GM21528 (cell line): Measurements from ENCODE around the gene LMX1A.

ENCODE experiments used
- ATAC-seq: cut with Tn5 transposase; IDR thresholded peaks from one replicate; pipeline ENCODE4 v1.9.1; 2021; ENCODE audit warnings: mild to moderate bottlenecking, moderate library complexity; ENCODE audit not compliant: unreplicated experiment, low FRiP score

LMX1A gene

DNA sequence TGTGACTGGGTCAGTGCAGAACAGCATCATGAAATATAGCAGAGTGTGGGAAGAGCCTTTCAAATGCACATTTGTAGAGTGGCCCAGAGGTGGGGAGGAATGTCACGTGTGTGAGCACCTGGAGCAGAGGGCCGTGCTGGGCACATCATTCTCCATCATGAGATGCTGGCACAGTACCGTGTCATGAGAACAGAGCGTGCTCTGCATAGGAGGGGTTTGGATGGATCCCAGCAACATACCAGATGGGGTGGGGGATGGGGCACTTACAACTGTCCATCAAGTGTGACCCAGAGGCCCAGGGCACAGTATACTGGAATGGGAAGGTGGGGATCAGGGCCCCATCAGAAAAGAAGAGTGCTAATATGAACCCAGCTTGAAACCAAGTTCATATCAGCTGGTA, 182.0 kb downstream of the LMX1A start:
- no peak for ATAC-seq

DNA sequence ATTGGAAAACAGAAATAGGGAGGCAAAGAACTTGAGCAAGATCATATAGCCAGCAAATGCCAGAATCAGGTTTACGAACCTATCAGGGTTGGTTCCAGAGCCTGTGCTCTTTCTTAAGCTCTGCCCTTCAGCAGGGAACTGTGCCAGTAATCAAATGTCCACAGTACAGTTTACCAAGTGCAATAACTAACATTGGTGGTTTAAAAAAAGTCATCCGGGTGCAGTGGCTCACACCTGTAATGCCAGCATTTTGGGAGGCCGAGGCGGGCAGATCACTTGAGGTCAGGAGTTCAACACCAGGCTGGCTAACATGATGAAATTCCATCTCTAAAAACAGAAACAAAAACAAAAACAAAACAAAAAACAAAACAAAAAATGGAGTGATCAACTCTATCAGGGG, 182.7 kb downstream of the LMX1A start:
- ATAC-seq, result no peak

DNA sequence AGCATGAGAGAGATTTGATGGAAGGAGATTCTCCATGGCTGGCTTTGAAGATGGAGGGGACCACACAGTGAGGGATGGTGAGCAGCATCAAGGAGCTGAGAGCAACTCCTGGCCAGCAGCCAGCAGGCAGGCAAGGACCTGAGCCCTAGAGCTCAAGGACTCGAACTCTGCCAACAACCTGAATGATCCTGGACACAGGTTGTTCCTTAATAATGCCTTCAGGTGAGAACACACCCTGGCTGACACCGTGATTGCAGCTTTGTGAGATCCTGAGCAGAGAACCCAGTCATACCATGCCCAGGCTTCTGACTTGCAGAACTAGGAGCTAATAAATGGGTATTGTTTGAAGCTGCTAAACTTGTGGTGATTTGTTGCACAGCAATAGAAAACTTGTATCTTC, 183.1 kb downstream of the LMX1A start:
- ATAC-seq, result no peak

DNA sequence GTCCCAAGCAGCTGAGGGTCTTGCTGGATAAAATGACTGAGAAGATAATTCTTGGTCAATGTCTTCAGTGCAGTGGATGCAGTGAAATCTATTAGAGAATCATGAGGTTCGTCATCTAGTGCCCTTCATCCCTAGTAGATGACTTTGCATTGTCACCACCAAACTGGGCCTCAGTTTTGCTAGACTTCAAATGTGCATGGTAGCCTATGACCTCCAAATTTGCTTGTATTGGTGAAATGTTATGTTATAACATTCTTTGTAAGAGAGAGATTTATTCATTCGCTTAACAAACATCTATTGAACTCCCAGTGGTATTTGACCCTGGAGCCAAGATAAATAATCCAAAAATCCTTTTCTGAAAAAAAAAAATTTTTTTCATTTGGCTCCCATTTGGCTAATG, 183.8 kb downstream of the LMX1A start:
- no peak for ATAC-seq

DNA sequence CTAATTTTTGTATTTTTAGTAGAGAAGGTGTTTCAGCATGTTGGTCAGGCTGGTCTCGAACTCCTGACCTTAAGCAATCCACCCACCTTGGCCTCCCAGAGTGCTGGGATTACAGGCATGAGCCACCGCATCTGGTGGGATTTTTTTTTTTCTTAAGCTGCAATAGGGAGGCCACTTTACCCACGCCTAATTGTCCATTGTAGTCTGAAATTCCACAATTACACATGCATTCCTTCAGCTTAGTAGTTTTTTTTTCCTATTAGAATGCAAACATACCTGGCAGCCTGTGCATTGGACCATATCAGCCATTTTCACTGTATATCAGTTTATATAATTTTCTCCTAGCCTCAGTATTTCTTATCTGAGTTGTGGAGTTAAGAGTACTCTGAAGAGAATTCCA, 186.8 kb downstream of the LMX1A start:
- ATAC-seq, result no peak

DNA sequence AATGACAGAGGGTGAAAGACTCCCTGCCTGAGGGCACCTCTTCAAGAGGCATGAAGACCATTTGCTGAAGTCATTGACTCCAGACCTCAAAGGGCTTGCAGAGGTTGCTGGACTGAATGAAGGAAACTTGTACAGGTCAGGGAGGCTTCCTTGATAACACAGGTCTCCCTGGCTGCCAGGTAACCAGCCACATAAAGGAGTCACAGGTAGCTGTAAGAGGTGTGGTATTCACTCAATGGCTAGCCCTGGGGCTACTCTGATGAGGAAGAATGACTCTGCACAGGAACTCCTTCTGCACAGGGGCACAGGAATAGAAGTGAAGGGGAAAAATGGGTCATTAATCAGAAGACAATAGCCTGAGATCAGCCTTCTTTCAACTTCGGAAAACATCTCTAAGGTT, 187.5 kb downstream of the LMX1A start:
- ATAC-seq, result no peak

DNA sequence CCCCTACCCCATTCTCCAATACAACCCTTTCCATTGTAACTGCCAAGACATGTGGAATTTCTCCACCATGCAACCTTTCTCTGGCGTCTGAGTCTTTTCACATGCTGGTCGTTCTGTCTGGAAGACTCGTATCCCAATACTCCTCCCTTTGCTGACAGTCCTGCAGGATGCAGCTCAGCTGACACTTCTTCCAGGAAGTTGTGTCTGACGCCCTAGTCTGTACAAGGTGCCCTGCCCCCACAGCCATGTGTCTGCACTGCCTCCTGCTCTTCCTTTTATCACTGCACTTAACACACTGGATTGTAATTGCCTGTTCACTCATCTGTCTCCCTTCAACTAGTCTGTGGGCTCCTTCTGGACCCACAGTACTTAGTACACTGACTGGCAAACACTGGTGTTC, 188.0 kb downstream of the LMX1A start:
- ATAC-seq, result no peak

DNA sequence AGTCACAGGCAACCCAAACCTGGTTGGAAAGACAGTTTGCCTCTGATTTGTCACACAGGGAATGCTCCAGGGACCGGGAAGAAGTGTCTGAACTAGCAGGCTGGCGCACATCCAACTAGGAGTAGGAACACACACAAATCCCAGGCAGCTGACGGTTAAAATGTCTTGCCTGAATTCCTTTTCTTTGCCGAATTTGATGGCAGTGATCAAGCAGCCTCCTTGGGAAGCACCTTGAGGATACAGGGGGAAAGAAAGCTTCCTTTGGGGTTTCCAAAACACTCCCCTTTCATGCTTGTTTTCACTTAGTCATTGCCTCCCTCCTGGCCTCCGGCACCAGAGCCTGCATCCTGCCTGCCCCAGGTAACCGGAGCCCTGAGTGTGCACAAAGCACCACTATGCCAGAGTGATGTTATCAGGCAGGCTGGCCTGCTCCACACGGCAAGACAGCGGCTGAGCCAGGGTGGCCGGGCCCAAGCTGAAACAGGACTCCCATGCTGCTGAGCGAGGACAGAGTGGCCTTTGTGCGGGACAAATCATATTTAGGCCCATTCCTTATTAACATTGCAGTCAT, 193.8 kb downstream of the LMX1A start:
- no peak for ATAC-seq

DNA sequence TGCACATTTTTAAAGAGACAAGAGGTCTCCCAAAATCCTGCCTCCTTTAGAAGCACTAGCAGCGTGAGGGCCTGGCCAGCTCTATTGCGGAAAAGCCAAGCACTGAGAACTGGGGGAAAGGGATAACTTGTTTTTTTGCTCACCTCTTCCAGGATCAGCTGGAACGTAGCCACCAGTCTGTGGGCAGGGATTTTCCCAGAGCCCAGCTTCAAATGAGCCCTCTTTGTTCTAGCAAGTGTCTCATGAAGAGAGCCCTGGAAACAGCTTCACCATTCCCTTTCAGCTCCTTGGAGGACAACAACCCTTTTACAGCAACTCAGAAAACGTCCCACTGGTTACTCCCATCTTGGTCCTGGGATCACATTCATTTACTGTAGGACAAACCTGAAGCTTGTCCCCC, 195.4 kb downstream of the LMX1A start:
- ATAC-seq, result no peak

DNA sequence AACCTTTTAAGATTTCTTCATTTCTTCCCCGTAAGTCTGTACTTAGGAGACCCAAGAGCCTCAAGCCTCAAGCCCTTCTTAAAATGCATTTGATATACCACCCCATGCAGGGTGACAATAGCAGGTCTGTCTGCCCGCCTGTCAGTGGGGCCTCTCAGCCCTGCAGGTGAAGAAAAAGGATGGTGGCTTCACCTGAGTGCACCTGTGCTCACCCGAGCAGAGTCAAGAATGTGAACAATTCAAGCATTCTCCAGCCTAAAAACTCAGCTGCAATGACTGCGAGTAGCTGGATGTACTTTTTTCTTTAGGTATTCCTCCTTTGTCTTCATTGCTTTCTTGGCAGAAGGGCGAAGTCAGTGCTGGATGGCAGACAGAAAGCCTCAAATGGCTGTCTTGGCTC, 203.3 kb downstream of the LMX1A start:
- ATAC-seq, result no peak

DNA sequence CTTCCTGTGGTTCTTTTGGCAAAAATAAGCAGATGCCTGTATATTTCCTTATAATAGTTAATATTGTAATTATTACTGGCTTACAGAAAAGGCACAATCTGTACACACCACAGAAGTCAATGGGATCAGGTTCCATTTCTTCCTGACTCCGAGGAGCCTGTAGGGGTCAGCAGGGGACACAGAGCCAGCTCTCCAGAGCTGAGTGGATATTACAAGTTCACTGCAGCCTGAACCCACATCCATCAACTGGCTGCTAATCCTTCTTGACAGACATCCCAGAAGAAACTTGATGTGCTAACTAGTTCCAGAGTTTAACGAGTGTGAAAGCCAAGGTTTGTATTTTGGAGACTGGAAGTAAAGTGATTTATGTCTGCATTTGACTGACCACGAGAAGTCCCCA, 203.8 kb downstream of the LMX1A start:
- ATAC-seq, result no peak

DNA sequence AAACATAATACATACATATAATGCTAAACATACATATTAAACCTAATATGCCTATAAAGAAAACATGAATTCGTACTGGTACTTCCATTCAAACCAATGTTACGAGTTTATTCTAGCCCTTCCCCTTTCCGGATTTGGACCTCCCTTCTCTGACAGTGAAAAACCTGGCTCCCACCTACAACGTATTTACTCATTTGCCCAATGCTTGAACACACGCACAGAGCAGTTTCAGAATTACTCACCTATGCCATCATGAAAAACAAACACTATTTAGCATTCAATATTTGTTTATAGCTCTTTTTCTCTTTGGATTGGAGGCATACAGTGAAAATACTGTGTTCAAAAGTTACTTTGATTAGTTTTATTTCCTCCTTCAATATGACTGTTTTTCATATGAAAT, 204.4 kb downstream of the LMX1A start:
- no peak for ATAC-seq
